Measurements from ENCODE around the gene RTN4.

GRCh38 chr2:55088400-55088799, 38.1 kb upstream of the RTN4 start:
- TF ChIP-seq CTCF (IDR thresholded peaks at IDR 0.05) (no peak), POLR2A (IDR thresholded peaks at IDR 0.05) (no peak), EP300 (IDR thresholded peaks at IDR 0.05) (no peak)
